ENCODE measurements around the gene SULT2A1.
"Not testable (repeated sequence)": the region's sequence is repeated elsewhere in the genome, so short reads cannot be mapped to it uniquely, and the experiment has no call there.

GRCh38 chr19:47920107-47920506 is 34.0 kb upstream of the SULT2A1 start:
- TF ChIP-seq POLR2A (IDR thresholded peaks at IDR 0.05) = not testable (repeated sequence)
- TF ChIP-seq POLR2AphosphoS5 (IDR thresholded peaks at IDR 0.05) (peak in 1 of 3 donors; percentile 19), CTCF (IDR thresholded peaks at IDR 0.05) (peak in 4 of 5 experiments; percentile 27 to 67 (median 63))
